ENCODE data around the gene C17orf114.

C17orf114 gene

GRCh38 chr17:4845118-4845517 lies 43.0 kb upstream of the C17orf114 start:
- no peak for DNase-seq (ENCODE audit: low read depth)
- H3K4me3 ChIP-seq (ENCODE audit: low read depth, low read length): no peak overlapping the region
- no peak for TF ChIP-seq MAX (IDR thresholded peaks at IDR 0.05; ENCODE audit: low read depth, low read length)
- TF ChIP-seq POLR2A (IDR thresholded peaks at IDR 0.05; ENCODE audit: extremely low read depth, insufficient read length): no peak
- no peak for TF ChIP-seq CTCF (IDR thresholded peaks at IDR 0.05; ENCODE audit: low read depth, low read length)
- TF ChIP-seq MYC (IDR thresholded peaks at IDR 0.05; ENCODE audit: low read depth, low read length): no peak

GRCh38 chr17:4843321-4844000 lies 41.3 kb upstream of the C17orf114 start:
- TF ChIP-seq MAX (IDR thresholded peaks at IDR 0.05; ENCODE audit: low read depth, low read length) (no peak), POLR2A (IDR thresholded peaks at IDR 0.05; ENCODE audit: extremely low read depth, insufficient read length) (no peak), CTCF (IDR thresholded peaks at IDR 0.05; ENCODE audit: low read depth, low read length) (no peak)
- no peak for DNase-seq (ENCODE audit: low read depth)
- no peak overlapping the region for H3K4me3 ChIP-seq (ENCODE audit: low read depth, low read length)

- no peak overlapping the region for H3K4me3 ChIP-seq (ENCODE audit: low read depth, low read length)
- DNase-seq (ENCODE audit: low read depth): no peak
- TF ChIP-seq MAX (IDR thresholded peaks at IDR 0.05; ENCODE audit: low read depth, low read length) (no peak), CTCF (IDR thresholded peaks at IDR 0.05; ENCODE audit: low read depth, low read length) (no peak), POLR2A (IDR thresholded peaks at IDR 0.05; ENCODE audit: extremely low read depth, insufficient read length) (no peak), MYC (IDR thresholded peaks at IDR 0.05; ENCODE audit: low read depth, low read length) (no peak)
Measured at GRCh38 chr17:4842376-4842775, 40.2 kb upstream of the C17orf114 start.

- no peak for DNase-seq (ENCODE audit: low read depth)
- no peak for TF ChIP-seq MAX (IDR thresholded peaks at IDR 0.05; ENCODE audit: low read depth, low read length)
- TF ChIP-seq MYC (IDR thresholded peaks at IDR 0.05; ENCODE audit: low read depth, low read length): no peak
- TF ChIP-seq CTCF (IDR thresholded peaks at IDR 0.05; ENCODE audit: low read depth, low read length): no peak
- no peak for TF ChIP-seq POLR2A (IDR thresholded peaks at IDR 0.05; ENCODE audit: extremely low read depth, insufficient read length)
- no peak overlapping the region for H3K4me3 ChIP-seq (ENCODE audit: low read depth, low read length)
Measured at GRCh38 chr17:4840893-4841242, 38.7 kb upstream of the C17orf114 start.

GRCh38 chr17:4839965-4840892 lies 38.1 kb upstream of the C17orf114 start:
- TF ChIP-seq MAX (IDR thresholded peaks at IDR 0.05; ENCODE audit: low read depth, low read length) (no peak), POLR2A (IDR thresholded peaks at IDR 0.05; ENCODE audit: extremely low read depth, insufficient read length) (no peak), MYC (IDR thresholded peaks at IDR 0.05; ENCODE audit: low read depth, low read length) (no peak), CTCF (IDR thresholded peaks at IDR 0.05; ENCODE audit: low read depth, low read length) (no peak)
- no peak overlapping the region for H3K4me3 ChIP-seq (ENCODE audit: low read depth, low read length)
- no peak for DNase-seq (ENCODE audit: low read depth)

All from NB4 (cell line).